ENCODE measurements around the gene LBH.

Gene LBH

DNA sequence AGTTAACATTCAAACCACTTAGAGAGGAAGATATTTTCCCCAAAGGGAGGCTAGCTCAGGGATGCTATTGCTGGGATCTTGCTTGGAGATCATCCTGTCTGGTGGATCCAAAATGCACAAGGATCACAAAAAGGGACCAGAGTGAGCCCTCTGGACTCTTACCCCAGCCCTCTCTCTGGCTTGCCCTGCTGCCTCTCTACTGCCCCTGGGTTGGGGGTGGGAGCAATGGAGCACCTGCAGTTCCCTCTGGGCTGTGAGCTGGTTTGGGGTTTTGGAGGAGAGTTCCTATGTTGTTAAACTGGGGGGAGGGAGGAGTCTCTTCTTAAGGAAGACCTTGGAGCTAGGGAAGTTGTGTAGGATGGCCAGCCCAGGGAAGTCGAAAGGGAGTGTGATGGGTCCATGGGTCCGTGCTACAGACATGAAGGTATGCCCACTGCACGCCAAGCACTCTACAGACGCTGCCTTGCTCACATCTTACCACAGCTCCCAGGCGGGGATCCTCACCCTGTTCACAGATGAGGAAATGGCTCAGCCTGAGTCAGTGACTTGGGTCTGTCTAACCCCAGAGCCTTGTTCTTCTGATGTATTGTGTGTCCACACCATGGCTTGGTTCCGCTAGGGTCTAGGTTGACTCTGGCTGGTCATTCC lies 3.8 kb downstream of the LBH start:
- H3K27ac Mint-ChIP-seq = peak overlapping the region; percentile 81
- ATAC-seq (replicated peaks) (peak in 1 of 2 donors; percentile 19), DNase-seq (peak; percentile 24)
- H3K27me3 Mint-ChIP-seq = no peaks in the 10 kb centered on the region
- peaks cover 62 to 83% of the 10 kb centered on the region in 2 donors for H3K4me1 Mint-ChIP-seq
- peaks cover 45 to 60% of the 10 kb centered on the region in 2 donors for H3K36me3 Mint-ChIP-seq
- peaks cover 4 to 7% of the 10 kb centered on the region in 2 donors for H3K9me3 Mint-ChIP-seq
- H3K4me3 Mint-ChIP-seq = peak overlapping the region; percentile 52 to 68

DNA sequence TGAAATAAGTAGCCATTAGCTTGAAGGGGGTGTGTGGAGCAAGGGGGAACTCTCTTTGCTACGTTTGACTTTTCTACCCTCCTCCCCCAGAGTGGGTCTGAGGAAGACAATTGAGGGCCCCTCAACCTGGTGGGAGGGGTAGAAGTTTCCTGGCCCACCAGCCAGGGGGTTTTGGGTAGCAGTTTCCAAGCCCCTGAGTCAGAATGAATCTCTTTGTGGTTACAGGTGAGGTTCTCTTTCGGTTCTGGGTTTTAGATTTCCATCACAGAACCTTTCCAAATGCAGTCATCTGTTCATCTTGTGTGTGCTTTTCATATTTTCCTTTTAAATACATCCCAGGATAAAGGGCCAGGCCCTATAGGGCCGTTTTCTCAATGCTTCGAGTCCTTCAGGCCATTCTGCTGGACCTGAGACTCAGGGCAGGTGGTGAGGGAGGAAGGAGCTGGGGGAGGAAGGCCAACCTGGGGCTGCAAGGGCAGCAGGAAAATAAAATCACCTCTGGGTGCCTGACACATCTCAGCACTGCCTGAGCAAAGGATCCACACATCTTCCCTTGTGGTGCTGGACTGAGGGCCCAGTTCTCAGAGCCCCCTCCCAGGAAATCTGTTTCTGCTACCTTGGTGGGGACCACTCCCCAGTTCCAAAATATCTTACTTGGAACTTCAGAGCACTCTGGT lies 4.7 kb downstream of the LBH start:
- ATAC-seq (replicated peaks) = peak; percentile 9 to 10
- Mint-ChIP-seq H3K36me3 (peaks cover 46 to 66% of the 10 kb centered on the region in 2 donors), H3K27ac (peak overlapping the region; percentile 52), H3K4me1 (peaks cover 60 to 83% of the 10 kb centered on the region in 2 donors), H3K4me3 (peak overlapping the region; percentile 10 to 49), H3K27me3 (no peaks in the 10 kb centered on the region), H3K9me3 (peaks cover 4 to 7% of the 10 kb centered on the region in 2 donors)
- peak; percentile 55 for DNase-seq

DNA sequence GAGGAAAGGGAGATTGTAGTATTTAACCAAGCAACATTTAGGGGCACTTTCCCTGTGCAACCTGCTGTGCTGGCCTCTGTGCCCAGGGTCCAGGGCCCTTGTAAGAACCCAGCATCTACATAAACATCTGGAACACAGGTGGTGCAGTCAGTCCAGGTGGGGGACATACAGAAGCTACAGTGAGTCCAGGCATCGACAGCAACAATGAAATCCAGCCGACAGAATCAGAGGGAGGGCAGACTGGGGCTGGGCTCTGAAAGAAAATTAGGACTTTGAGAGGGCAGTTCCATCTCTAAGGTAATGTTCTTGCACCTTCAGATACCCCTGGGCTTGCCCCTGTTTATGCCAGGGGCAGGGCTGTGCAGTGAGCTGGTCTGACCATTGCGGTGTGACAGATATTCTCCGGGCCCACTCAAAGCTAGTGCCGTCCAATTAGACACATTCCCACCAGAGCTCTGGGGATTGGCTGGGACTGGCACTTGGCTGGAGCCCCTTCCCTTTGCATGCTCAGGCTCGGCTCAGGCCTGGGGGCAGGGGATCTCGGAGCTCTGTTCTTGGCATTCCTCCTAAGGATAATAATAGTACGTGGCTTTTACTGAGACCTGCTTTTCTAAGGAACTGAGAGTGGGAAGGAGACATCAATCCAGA lies 5.4 kb downstream of the LBH start:
- DNase-seq = no peak
- peak overlapping the region; percentile 52 for H3K27ac Mint-ChIP-seq
- H3K4me1 Mint-ChIP-seq = peaks cover 61 to 84% of the 10 kb centered on the region in 2 donors
- no peak for ATAC-seq (replicated peaks)
- H3K27me3 Mint-ChIP-seq = no peaks in the 10 kb centered on the region
- H3K9me3 Mint-ChIP-seq = peaks cover 4 to 7% of the 10 kb centered on the region in 2 donors
- H3K36me3 Mint-ChIP-seq = peaks cover 46 to 72% of the 10 kb centered on the region in 2 donors
- H3K4me3 Mint-ChIP-seq = peak overlapping the region in 1 of 2 donors; percentile 49

DNA sequence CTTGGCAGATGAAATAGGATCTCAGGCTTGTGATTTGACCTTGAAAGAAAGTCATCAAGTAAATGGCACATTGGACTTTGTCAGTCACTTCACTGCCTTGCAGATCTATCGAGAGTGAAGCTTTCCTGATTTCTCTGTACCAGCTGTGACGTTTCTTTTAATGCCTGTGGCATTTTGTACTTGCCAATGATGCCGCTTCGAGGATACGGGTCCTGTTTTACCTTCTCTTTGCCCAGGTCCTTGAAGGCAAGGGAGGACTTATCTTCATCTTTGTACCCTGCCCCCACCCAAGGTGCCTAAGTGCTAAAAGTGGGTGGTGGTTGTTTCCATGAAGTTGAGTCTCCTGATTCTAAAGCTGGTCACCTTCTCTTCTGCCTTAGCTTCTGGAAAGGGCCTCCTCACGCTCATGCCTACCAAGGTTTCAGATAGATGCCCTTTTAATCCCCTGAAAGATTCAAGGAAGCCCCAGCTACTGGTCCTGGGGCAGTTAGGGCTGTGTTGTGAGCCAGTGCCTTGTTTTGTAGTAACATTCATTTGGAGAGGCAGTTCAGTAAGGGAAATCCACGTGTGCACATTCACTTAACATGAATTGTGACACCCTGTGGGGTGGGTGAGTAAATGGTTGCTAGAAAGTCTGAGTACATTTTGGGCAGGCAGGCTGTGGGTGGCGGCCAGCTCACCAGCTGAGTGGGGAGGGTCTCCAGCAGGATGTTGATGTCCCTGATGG lies 6.1 kb downstream of the LBH start:
- Mint-ChIP-seq H3K27me3 (no peaks in the 10 kb centered on the region), H3K36me3 (peaks cover 47 to 73% of the 10 kb centered on the region in 2 donors), H3K9me3 (peaks cover 4 to 7% of the 10 kb centered on the region in 2 donors), H3K4me3 (no peak overlapping the region), H3K27ac (peak overlapping the region; percentile 47), H3K4me1 (peaks cover 61 to 84% of the 10 kb centered on the region in 2 donors)
- DNase-seq = no peak
- ATAC-seq (replicated peaks) = no peak

DNA sequence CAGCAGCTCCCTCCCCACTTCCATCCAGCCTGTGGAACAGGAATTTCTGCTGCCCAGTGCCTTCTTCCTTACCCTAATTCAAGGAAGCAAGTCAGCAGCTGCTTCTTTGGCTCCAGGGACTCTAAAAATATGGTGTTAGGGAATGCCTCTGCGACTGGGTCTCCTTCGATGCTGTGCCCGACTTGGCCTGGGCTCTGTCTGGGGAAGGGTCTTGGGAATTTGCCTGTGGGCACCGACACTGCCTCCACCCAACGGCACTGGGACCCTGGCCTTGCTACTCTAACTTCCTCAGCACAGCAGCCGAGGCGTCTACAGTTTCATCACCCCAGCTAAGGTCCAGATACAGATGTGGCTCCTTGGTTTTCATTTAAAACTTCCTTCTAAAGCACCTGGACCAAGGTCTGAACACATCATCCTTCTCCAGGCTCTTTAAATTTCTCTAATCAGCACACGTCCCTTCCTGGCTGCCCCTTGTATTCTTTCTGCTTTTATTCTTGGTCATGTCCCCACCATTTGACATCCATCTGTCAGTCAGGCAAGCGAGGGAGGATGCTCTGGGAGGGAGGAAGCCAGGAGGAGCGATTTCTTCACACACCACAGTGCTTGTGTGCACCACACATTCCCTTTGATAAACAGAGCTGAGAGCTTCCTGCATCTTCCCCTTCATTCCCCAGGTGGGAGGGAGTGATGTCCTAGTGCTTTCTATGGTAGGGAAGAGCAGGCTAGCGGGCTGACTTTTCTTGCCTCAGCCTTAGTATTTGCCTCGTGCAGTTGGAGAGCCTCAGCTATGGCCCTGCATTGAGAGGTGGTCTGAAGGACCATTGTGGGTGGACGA lies 6.8 kb downstream of the LBH start:
- Mint-ChIP-seq H3K27me3 (no peaks in the 10 kb centered on the region), H3K9me3 (peaks cover 4 to 7% of the 10 kb centered on the region in 2 donors), H3K27ac (peak overlapping the region; percentile 47), H3K4me1 (peaks cover 66 to 85% of the 10 kb centered on the region in 2 donors), H3K4me3 (no peak overlapping the region), H3K36me3 (peaks cover 47 to 78% of the 10 kb centered on the region in 2 donors)
- no peak for DNase-seq
- no peak for ATAC-seq (replicated peaks)

DNA sequence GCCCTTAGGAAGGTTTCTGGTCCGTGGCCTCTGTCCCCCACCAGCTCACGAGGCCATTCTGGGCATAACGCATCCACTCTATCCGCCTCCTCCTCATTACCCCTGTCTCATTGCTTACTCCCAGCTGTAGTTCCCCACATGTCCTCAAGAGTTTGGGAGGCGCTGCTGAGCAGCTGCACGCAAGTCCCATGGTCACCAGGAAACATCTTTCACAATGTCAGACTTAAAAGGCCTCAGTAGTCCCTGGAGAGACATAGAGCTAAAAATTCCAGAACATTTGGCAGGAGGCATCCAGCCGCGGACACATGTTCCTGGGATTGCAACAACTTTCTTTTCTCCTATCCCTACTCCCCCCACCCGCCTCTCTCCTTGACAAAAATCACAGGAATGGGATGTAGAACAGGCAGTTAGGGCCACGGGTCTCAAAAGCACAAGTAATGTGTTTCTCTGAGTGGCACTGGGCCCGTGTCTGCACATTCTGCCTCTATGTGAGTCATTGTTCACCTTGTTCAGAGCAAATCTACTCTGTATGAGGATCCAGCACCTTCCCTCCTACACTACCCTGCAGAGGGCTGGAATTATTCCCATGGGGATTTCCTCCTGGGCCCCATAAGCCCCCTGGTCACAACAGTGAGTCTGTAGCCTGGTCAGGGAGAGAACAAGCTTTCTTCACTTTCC lies 8.1 kb downstream of the LBH start:
- DNase-seq (peak; percentile 34), ATAC-seq (replicated peaks) (no peak)
- Mint-ChIP-seq H3K36me3 (peaks cover 44 to 76% of the 10 kb centered on the region in 2 donors), H3K27me3 (no peaks in the 10 kb centered on the region), H3K4me1 (peaks cover 63 to 86% of the 10 kb centered on the region in 2 donors), H3K27ac (peak overlapping the region; percentile 69), H3K4me3 (peak overlapping the region in 1 of 2 donors; percentile 26), H3K9me3 (peaks cover 4 to 7% of the 10 kb centered on the region in 2 donors)

DNA sequence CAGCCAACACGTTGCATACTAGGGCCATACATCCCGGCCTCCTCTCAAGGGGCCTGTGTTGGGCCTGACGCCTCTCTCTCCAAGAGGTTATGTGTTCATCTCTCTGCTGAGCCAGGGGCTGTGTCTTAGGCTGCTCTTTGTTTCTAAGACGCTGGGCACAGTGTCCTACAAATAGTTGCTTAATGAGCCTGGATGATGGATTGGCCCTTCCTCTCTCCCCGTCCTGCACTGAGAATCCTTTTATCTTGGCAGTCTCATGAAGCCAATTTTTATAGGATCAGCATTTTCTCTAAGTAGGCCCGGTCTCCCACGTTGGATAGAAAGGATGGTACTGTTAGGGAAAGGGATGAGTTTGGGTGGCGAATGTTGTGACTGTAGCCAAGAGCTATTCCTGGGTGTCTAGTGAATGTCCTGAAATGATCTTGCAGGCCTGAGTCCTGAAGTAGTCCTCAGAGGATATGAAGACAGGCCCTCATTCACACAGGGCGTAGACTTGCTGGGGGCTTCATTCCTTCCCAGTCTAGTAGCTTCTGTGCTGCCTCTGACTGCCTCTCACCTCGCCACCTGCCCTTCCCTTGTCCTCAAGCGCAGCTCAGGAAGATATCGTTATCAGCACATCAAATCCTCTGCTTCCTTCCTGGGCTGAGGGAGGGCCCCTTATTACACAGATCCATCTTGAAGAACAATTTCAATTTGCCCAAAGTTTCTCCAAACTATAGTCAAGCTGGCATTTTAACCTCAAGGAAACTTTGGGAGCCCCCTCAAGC lies 8.8 kb downstream of the LBH start:
- no peak overlapping the region for H3K4me3 Mint-ChIP-seq
- no peak for DNase-seq
- peaks cover 58 to 82% of the 10 kb centered on the region in 2 donors for H3K4me1 Mint-ChIP-seq
- ATAC-seq (replicated peaks) = no peak
- peaks cover 44 to 68% of the 10 kb centered on the region in 2 donors for H3K36me3 Mint-ChIP-seq
- H3K27ac Mint-ChIP-seq = peak overlapping the region; percentile 69
- H3K9me3 Mint-ChIP-seq = peaks cover 4 to 7% of the 10 kb centered on the region in 2 donors
- no peaks in the 10 kb centered on the region for H3K27me3 Mint-ChIP-seq

DNA sequence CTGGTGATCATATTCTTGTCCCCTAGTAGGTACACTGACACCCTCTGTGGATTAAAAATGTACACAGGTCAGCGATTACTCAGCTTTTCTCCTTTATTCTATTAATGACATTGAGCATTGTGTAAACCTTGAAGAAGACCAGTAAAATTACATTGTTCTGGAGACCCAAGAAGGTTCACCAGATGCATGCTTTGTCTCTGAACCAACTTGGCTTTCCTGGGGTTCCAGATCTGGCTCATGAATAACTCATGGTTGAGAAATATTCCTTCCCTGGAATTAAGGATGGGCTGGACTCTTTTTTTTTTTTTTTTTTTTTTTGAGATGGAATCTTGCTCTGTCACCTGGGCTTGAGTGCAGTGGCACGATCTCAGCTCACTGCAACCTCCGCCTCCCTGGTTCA lies 11.9 kb downstream of the LBH start:
- H3K4me3 Mint-ChIP-seq = no peak overlapping the region
- H3K27me3 Mint-ChIP-seq = no peaks in the 10 kb centered on the region
- H3K9me3 Mint-ChIP-seq = peaks cover 6 to 7% of the 10 kb centered on the region in 2 donors
- peaks cover 47 to 71% of the 10 kb centered on the region in 2 donors for H3K4me1 Mint-ChIP-seq
- ATAC-seq (replicated peaks) (no peak), DNase-seq (no peak)
- H3K36me3 Mint-ChIP-seq = peaks cover 33 to 61% of the 10 kb centered on the region in 2 donors
- no peak overlapping the region for H3K27ac Mint-ChIP-seq

DNA sequence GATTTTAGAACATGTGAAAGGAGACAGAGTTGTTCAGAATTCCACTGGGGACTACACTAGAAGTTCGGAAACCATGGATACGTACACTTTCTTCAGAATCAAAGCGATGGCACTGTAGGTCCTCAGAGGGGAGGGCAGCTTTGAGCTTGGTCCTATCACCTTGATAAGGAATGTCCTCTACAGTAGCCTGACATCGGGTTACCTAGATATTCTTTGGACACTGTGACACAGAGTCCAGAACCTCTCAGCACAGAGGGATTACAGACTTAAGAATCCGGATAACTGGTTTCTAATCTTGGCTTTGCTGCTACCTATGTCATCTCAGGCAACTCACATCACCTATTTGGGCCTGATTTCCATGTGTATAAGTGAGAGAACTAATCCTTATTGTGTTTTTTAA lies 14.0 kb downstream of the LBH start:
- Mint-ChIP-seq H3K4me3 (no peak overlapping the region), H3K36me3 (peaks cover 18 to 52% of the 10 kb centered on the region in 2 donors)
- no peak for DNase-seq

DNA sequence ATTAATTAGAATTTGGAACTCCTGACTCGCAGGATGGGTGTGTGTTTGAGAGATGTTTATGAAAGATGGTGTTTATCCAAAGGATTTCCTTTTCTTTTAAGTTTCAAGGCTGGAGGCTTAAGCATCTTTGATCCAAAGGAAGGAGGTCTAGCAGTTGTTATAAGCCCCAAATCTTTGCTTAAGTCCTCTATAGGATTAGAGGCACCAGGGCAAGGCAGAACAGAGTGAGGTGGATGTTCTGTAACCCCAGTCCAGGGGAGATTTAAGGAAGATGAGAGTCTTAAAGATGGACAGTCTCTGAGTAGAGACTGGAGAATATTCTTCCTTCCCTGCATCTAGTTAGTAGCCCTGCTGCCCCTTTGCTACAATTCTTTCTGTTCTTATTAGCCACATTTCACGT lies 17.5 kb downstream of the LBH start:
- DNase-seq (no peak), ATAC-seq (replicated peaks) (no peak)
- Mint-ChIP-seq H3K4me1 (peaks cover 55 to 81% of the 10 kb centered on the region in 2 donors), H3K27ac (peak overlapping the region; percentile 84), H3K27me3 (no peaks in the 10 kb centered on the region), H3K9me3 (peaks cover 0 to 6% of the 10 kb centered on the region in 2 donors), H3K4me3 (no peak overlapping the region), H3K36me3 (peaks cover 29 to 50% of the 10 kb centered on the region in 2 donors)

More for the DNA sequence above, 14.0 kb downstream of the LBH start:
- no peak for ATAC-seq (replicated peaks)
- Mint-ChIP-seq H3K27ac (no peak overlapping the region), H3K27me3 (no peaks in the 10 kb centered on the region), H3K4me1 (peaks cover 47 to 71% of the 10 kb centered on the region in 2 donors), H3K9me3 (peaks cover 0 to 3% of the 10 kb centered on the region in 2 donors)

DNA sequence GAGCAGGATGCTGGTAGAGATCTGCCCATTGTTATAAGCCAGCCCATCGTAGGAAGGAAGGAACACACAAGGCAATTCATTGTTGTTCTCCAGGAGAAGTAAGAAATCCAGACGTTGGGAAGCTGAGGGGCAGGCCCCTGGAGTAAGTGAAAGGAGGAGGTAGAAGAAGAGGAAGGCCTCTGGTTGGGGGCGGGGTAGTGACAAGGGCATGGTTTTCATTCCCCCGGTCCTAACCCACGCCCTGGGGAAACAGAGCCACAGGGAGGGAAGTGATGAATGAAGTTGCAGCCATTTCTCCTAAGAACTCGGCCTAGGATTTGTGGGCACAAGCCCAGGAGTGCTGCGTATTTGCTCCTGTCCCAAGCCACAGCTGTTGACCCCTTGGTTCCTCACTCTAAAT lies 18.0 kb downstream of the LBH start:
- Mint-ChIP-seq H3K4me3 (no peak overlapping the region), H3K4me1 (peaks cover 54 to 77% of the 10 kb centered on the region in 2 donors), H3K27ac (peak overlapping the region; percentile 65), H3K9me3 (peaks cover 0 to 6% of the 10 kb centered on the region in 2 donors), H3K27me3 (no peaks in the 10 kb centered on the region), H3K36me3 (peaks cover 29 to 49% of the 10 kb centered on the region in 2 donors)
- DNase-seq (no peak), ATAC-seq (replicated peaks) (no peak)

DNA sequence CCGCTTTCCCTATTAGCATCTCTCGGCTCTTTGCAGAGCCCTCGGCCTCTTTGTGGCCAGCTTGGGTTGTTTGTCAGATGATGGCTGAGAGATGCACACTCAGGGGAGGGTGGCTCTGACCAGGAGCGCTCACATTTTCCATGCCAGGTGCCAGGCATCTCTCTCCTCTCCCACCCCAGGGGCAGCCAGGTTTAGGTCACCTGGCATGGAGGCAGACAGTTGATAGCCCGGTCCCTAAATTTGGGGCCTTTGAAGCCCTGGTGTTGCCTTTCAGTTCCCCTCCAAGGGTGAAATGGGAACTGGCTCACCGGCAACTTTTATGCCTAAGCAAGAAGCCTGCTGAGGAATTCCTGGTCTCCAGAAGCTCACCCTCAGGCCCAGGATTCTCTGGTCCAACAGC lies 19.1 kb downstream of the LBH start:
- Mint-ChIP-seq H3K27ac (peak overlapping the region; percentile 82), H3K36me3 (peaks cover 29 to 49% of the 10 kb centered on the region in 2 donors), H3K9me3 (peaks cover 0 to 6% of the 10 kb centered on the region in 2 donors), H3K4me3 (no peak overlapping the region), H3K27me3 (no peaks in the 10 kb centered on the region), H3K4me1 (peaks cover 57 to 81% of the 10 kb centered on the region in 2 donors)
- ATAC-seq (replicated peaks) (no peak), DNase-seq (no peak)

Measured in stimulated activated naive B cell treated with anti-CD40 and anti-IgM and Interleukin-4, amounts not matched to agents 10 μg/mL and 1 μg/mL and 100 μg/mL, for 72 hours (primary cell).